Measurements from ENCODE around the gene BABAM2. TPM values are rescaled to one million over a fixed set of nuclear protein-coding genes. Genes with fewer than 3 reads are reported as not detected.

BABAM2 gene
- total and polyA plus RNA-seq, 9 of the 15 experiments (the other 6 are each of a cell fraction or from before 2014, with no cell fraction given) = 10.9 to 37.4 (median 25.6) TPM

- TF ChIP-seq ELK3 (CRISPR knock-in tag; IDR thresholded peaks at IDR 0.05) (no peak), NR3C1 (CRISPR knock-in tag; IDR thresholded peaks at IDR 0.05) (no peak), RHOXF2B (CRISPR knock-in tag; conservative IDR thresholded peaks at IDR 0.05) (no peak)
These were observed 66.4 kb downstream of the BABAM2 start (continued) for GRCh38 chr2:27956888-27957287.

GRCh38 chr2:27958711-27959378 is 68.3 kb downstream of the BABAM2 start:
- ChIA-PET CTCF (ENCODE audit: low intra/inter-chr PET ratio) (no interaction called here), POLR2A (no interaction called here)
- BruUV-seq (replicated peaks) = no TSS peak
- Histone ChIP-seq H3K9me3 (replicated peaks; ENCODE audit: control insufficient read depth, insufficient read depth, low read depth, low read length) (no peaks in the 10 kb centered on the region), H3K27ac (ENCODE audit: extremely low read depth, low read depth, low read length) (no peak overlapping the region), H3K4me1 (replicated peaks in 1 of 2; ENCODE audit: control insufficient read depth in 2 of 2, insufficient read depth in 2 of 2, low read length in 2 of 2) (no peaks in the 10 kb centered on the region; a peak in 1 of 5 replicates), H4K20me1 (replicated peaks; ENCODE audit: control insufficient read depth, insufficient read depth, low read length) (no peaks in the 10 kb centered on the region), H3K9me1 (ENCODE audit: control insufficient read depth, insufficient read depth, low read length) (no peaks in the 10 kb centered on the region), H2AFZ (ENCODE audit: low read depth, low read length) (no peak overlapping the region), H3K27me3 (ENCODE audit: control insufficient read depth in 2 of 2, insufficient read depth in 2 of 2, low read length in 2 of 2) (no peaks in the 10 kb centered on the region), H3K36me3 (ENCODE audit: control insufficient read depth, insufficient read depth, low read length) (no peaks in the 10 kb centered on the region), H3K4me3 (no peak overlapping the region), H3K79me2 (ENCODE audit: control insufficient read depth, insufficient read depth, low read length) (no peaks in the 10 kb centered on the region), H3K4me2 (ENCODE audit: insufficient read depth, low read length) (no peak overlapping the region), H3K9ac (ENCODE audit: insufficient read depth in 1 of 2, low read depth in 2 of 2, low read length in 2 of 2) (no peak overlapping the region)
- 4% methylated on average over 2 of the region's 2 CpGs for WGBS (ENCODE audit: insufficient coverage, low coverage, missing lambda C conversion rate)
- TF ChIP-seq ZNF707 (CRISPR knock-in tag; conservative IDR thresholded peaks at IDR 0.05) = no peak
- TF ChIP-seq MIER1 (IDR thresholded peaks at IDR 0.05; ENCODE audit: low read depth) = no peak
- TF ChIP-seq ZNF121 (CRISPR knock-in tag; conservative IDR thresholded peaks at IDR 0.05) = no peak
- no peak for TF ChIP-seq ZNF384 (IDR thresholded peaks at IDR 0.05; ENCODE audit: low read depth, low read length)
- no peak for TF ChIP-seq HDAC8 (tag; IDR thresholded peaks at IDR 0.05)
- no peak for TF ChIP-seq ZBTB8A (IDR thresholded peaks at IDR 0.05; ENCODE audit: partially characterized antibody)
- TF ChIP-seq SAFB (IDR thresholded peaks at IDR 0.05; ENCODE audit: borderline replicate concordance, low read depth, low read length) = no peak
- no peak for TF ChIP-seq ZNF133 (CRISPR knock-in tag; IDR thresholded peaks at IDR 0.05)
- TF ChIP-seq ARID1B (IDR thresholded peaks at IDR 0.05) = no peak
- no peak for TF ChIP-seq THRB (CRISPR knock-in tag; conservative IDR thresholded peaks at IDR 0.05)
- no peak for TF ChIP-seq RREB1 (CRISPR knock-in tag; IDR thresholded peaks at IDR 0.05)
- intact Hi-C loops (cut with micrococcal nuclease) (no loop called here), in situ Hi-C loops (cut with MboI) (no loop called here)
- no peak for FAIRE-seq
- DNase-seq (ENCODE audit: extremely low read depth in 1 of 4, low spot score in 3 of 4) = no peak
- ATAC-seq = no peak
